IPS-15b (cell line): ENCODE data around the gene SCAF11.
"Not testable (repeated sequence)": the region's sequence is repeated elsewhere in the genome, so short reads cannot be mapped to it uniquely, and the experiment has no call there.

Experiments
- H3K27me3 ChIP-seq: one replicate; pipeline ENCODE4 v1.6.1; 2013; ENCODE audit warnings: low read length; ENCODE audit not compliant: control insufficient read depth, insufficient read depth
- H3K36me3 ChIP-seq: one replicate; pipeline ENCODE4 v1.6.1; 2013; ENCODE audit warnings: low read length; ENCODE audit not compliant: control insufficient read depth, insufficient read depth
- H3K4me1 ChIP-seq: one replicate; pipeline ENCODE4 v1.6.1; 2013; ENCODE audit warnings: mild to moderate bottlenecking, low read length; ENCODE audit not compliant: control insufficient read depth, insufficient read depth
- H3K4me3 ChIP-seq: one replicate; pipeline ENCODE4 v1.5.1; 2013; ENCODE audit warnings: low read depth, low read length
- H3K9ac ChIP-seq: one replicate; pipeline ENCODE4 v1.6.1; 2013; ENCODE audit warnings: low read depth, mild to moderate bottlenecking, low read length
- H3K9me3 ChIP-seq: one replicate; pipeline ENCODE4 v1.6.1; 2013; ENCODE audit warnings: mild to moderate bottlenecking, low read length; ENCODE audit not compliant: control insufficient read depth, insufficient read depth

SCAF11 gene

DNA sequence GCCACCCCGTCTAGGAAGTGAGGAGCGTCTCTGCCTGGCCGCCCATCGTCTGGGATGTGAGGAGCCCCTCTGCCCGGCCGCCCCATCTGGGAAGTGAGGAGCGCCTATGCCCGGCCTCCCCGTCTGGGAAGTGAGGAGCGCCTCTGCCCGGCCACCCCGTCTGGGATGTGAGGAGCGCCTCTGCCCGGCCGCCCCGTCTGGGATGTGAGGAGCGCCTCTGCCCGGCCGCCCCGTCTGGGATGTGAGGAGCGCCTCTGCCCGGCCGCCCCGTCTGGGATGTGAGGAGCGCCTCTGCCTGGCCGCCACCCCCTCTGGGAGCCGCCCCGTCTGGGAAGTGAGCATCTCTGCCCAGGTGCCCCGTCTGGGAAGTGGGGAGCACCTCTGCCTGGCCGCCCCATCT lies 9.7 kb upstream of the SCAF11 start:
- not testable (repeated sequence) for H3K4me1 ChIP-seq, H3K4me3 ChIP-seq, H3K27me3 ChIP-seq, H3K9me3 ChIP-seq, H3K9ac ChIP-seq, H3K36me3 ChIP-seq

DNA sequence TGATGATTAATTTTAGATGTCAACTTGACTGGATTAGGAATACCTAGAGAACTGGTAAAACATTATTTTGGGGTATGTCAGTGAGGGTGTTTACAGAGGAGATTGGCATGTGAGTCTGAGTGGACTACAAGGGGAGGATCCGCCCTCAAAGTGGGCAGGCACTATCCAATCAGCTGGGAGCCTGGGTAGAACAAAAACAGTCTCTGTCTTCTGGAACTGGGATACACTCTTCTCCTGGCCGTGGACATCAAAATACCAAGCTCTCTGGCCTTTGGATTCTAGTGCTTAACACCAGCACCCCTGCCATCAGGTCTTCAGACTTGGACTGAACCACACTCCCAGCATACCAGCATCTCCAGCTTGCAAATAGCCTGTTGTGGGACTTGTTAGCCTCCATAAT lies 4.4 kb upstream of the SCAF11 start:
- Histone ChIP-seq H3K27me3 (no peaks in the 10 kb centered on the region), H3K9me3 (peaks cover 2% of the 10 kb centered on the region), H3K36me3 (no peaks in the 10 kb centered on the region)

DNA sequence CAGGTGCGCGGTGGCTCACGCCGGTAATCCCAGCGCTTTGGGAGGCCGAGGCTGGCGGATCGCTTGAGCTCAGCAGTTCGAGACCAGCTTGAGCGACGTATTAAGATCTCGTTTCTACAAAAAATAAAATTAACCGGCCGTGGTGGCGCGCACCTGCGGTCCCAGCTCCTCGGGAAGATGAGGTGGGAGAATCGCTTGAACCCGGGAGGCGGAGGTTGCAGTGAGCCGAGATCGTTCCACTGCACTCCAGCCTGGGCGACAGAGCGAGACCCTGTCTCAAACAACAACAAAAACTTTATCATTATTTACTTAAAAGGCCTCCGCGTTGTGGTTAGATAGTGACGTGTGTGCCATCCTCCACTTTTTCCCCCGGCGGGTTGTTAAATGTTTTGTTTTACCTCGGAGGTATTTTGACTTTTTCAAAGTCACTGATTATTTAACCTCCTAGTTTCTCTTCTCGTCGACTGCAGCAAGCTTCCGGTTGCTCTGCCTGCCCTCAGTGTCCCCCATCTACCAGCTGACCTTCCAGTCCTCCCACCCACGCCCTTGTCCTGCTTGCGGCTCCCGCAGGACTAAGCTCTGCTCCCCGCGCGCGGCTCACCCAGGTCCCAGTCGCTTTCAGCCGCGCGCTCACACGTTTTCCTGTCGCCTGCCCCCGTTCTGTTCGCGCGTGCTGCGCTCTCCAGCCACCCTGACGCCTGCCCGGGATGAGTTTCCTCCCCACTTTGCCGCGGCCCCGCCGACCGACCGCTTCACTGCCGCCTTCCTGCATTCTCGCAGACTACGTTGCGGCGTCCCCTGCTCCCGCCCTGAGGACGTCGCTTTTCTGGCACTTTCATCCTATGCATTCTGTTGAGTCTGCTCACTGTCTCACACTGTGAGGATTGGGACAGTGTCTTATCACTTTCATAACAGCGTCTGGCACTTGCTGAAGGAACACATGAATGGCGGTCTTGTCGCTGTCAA lies 1.2 kb upstream of the SCAF11 start:
- Histone ChIP-seq H3K9me3 (no peaks in the 10 kb centered on the region), H3K4me3 (peak overlapping the region; percentile 73), H3K4me1 (peaks cover 11% of the 10 kb centered on the region), H3K36me3 (no peaks in the 10 kb centered on the region), H3K27me3 (no peaks in the 10 kb centered on the region), H3K9ac (peak overlapping the region; percentile 28)

More for the DNA sequence above, 4.4 kb upstream of the SCAF11 start:
- H3K4me3 ChIP-seq = no peak overlapping the region
- H3K9ac ChIP-seq = no peak overlapping the region
- H3K4me1 ChIP-seq = no peaks in the 10 kb centered on the region

DNA sequence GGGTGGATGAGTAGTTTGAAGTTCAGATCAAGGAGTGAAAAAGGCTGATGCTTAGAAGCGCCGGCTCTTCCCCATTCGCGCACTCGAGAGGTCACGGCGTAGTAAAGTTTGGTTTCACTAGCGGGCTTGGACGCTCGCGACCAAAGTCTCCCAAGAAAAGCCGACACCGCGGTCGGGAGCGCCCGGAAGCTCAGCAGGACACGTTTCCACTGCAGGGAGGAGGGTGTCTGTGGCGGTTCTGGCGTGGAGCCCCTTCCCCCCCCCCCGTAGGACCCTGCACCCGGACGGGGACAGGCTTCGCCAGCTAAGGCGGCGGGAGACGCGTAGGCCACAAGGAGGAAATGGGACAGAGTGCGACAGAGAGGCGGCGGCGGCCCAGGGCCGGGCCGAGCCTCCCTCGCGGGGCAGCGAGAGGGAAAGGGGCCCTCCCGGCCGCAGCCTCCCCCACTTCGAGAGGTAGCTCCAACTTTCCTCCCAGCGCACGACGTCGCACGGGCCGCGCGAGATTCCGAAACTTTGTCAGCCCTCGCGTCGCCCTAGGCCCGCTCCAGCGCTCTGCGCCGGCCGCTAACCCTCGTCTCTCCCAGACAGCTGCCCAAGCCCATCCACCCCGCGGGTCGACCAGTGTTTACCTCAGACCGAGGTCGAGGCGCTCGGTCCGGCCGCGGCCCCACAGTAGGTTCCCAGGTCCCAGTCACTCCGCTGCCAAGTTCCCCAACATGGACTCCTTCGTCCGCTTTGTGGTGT lies 480 bp downstream of the SCAF11 start:
- Histone ChIP-seq H3K36me3 (no peaks in the 10 kb centered on the region), H3K27me3 (no peaks in the 10 kb centered on the region), H3K4me1 (peaks cover 11% of the 10 kb centered on the region), H3K4me3 (peak overlapping the region; percentile 91), H3K9me3 (no peaks in the 10 kb centered on the region), H3K9ac (peak overlapping the region; percentile 90)

DNA sequence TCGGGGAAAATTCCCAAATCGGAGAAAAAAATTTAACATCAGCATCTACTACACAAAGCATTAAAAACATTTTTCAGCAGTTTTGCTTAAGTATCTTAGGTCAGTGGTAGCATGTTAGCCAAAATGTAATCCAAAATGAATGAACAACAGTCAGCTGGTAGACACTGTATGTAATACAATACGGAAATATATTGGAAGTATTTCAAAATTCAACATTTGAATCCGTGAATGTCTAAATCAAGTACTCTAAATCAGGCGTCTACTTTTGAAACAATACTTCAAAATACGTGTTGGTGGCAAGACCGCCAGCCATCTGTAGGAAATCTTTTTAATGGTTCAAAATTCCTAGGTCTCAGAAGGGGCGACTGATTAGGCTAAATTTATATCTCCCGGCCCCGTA lies 1.1 kb downstream of the SCAF11 start:
- Histone ChIP-seq H3K4me3 (peak overlapping the region; percentile 91), H3K4me1 (peaks cover 11% of the 10 kb centered on the region), H3K9me3 (no peaks in the 10 kb centered on the region), H3K36me3 (no peaks in the 10 kb centered on the region), H3K27me3 (no peaks in the 10 kb centered on the region), H3K9ac (peak overlapping the region; percentile 90)

DNA sequence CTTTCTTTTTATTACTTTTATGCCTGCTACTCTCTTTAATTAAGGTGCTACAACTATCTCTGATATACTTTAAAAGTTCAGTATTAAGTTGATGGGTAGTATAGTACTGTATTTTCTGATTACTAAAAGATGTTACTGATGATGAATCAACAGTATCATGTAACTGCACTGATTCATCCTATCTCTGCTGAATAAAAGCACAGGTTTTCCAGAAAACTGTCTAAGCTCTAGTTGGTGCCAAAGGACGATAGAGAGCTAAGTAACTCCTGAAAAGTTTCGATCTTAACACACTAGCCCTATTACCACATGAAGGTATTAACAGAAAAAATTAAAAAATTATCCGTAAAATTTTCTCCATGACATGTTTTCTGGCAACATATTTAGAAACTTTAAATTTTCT lies 2.1 kb downstream of the SCAF11 start:
- H3K9me3 ChIP-seq = no peaks in the 10 kb centered on the region
- no peak overlapping the region for H3K9ac ChIP-seq
- no peaks in the 10 kb centered on the region for H3K36me3 ChIP-seq
- H3K27me3 ChIP-seq = no peaks in the 10 kb centered on the region
- H3K4me1 ChIP-seq = peaks cover 11% of the 10 kb centered on the region
- H3K4me3 ChIP-seq = peak overlapping the region; percentile 2

DNA sequence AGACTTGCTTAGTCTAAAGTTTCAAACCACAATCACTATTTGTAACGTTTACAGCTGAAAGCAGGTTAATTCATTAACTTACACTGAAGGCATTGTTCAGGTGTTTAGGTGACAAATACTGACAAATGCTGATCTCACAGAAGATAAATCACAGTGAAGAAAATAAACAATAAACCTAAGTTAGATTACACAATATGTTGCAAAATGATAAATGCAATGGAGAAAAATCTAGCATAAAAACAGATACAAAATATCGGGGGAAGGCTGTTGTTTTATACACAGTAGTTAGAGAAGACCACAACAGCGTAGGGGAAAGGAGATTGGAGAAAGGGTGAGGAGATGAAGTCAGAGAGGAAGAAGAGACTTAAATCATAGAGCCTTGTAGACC lies 3.0 kb downstream of the SCAF11 start:
- Histone ChIP-seq H3K4me3 (no peak overlapping the region), H3K27me3 (no peaks in the 10 kb centered on the region), H3K9me3 (no peaks in the 10 kb centered on the region), H3K9ac (no peak overlapping the region), H3K36me3 (no peaks in the 10 kb centered on the region), H3K4me1 (peaks cover 11% of the 10 kb centered on the region)

DNA sequence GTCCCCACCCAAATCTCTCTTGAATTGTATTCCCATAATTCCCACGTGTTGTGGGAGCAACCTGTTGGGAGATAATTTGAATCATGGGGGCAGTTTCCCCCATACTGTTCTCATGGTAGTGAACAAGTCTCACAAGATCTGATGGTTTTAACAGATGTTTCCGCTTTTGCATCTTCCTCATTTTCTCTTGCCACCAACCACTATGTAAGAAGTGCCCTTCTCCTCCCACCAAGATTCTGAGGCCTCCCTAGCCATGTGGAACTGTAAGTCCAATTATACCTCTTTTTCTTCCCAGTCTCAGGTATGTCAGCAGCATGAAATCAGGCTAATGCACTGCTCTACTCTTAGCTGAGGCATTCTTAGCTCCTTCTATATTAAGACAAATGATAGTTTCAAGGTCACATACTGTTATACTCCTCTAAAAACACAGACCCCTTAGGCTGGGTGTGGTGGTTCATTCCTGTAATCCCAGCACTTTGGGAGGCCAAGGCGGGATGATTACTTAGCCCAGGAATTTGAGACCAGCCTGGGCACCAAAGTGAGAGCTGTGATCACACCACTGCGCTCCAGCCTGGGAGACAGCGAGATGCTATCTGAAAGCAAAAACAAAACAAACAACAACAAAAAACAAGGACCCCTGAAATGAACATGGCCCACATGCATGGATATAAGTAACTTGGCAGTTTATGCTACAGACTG lies 3.6 kb downstream of the SCAF11 start:
- H3K4me1 ChIP-seq = peaks cover 11% of the 10 kb centered on the region
- no peaks in the 10 kb centered on the region for H3K9me3 ChIP-seq
- H3K9ac ChIP-seq = no peak overlapping the region
- no peak overlapping the region for H3K4me3 ChIP-seq
- no peaks in the 10 kb centered on the region for H3K27me3 ChIP-seq
- H3K36me3 ChIP-seq = no peaks in the 10 kb centered on the region

DNA sequence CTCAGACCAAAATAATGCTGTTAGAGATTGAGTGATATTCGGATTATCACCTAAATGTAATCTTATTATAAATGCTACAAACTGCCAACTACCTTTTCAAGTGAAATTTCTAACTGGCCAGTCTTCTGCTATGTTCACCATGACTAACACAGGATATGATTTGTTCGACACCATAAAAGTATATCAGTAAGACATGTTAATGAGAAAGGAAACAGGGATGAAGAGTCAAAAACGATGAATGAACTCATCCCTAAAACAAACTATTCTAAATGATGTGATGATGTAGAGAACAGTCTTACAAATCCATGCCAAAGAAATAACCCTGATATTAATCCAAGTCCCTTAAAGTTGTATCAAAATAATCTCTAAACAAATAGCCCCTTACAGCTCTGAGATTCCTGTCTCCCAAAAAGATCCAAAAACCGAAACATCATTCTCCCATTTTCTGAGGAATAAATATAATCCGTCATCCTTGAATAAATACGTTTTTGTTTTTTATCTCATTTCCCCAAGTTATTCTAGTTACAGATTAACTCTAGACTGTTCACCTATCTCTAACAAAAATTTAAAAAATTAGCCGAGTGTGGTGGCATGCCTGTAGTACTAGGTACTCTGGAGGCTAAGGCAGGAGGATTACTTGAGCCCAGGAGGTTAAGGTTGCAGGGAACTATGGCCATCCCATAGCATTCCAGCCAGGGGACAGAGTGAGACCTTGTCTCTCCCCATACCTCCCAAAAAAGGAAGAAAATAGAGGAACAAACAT lies 9.1 kb downstream of the SCAF11 start:
- Histone ChIP-seq H3K36me3 (no peaks in the 10 kb centered on the region), H3K9me3 (no peaks in the 10 kb centered on the region), H3K4me3 (no peak overlapping the region), H3K27me3 (no peaks in the 10 kb centered on the region), H3K9ac (no peak overlapping the region), H3K4me1 (peaks cover 3% of the 10 kb centered on the region)

DNA sequence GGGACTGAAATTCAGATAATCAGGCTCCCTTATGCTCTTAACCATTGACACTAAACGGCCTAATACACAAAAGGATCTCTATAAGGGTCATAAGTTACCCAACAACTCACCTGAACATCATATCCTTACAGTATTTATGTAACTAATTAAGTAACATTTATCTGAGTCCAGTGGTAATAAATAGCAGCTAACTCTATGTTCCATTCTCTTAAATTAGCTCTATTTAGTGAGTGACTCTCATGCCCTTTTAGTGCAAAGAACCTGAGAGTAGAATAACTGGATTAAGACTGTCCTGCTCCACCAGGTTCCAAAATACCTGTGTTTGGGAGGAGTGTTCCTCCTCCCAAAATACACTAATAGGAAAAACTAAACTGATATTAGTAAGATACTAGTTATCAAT lies 9.8 kb downstream of the SCAF11 start:
- Histone ChIP-seq H3K27me3 (no peaks in the 10 kb centered on the region), H3K9ac (no peak overlapping the region), H3K9me3 (no peaks in the 10 kb centered on the region), H3K4me3 (no peak overlapping the region), H3K36me3 (no peaks in the 10 kb centered on the region), H3K4me1 (peaks cover 3% of the 10 kb centered on the region)

DNA sequence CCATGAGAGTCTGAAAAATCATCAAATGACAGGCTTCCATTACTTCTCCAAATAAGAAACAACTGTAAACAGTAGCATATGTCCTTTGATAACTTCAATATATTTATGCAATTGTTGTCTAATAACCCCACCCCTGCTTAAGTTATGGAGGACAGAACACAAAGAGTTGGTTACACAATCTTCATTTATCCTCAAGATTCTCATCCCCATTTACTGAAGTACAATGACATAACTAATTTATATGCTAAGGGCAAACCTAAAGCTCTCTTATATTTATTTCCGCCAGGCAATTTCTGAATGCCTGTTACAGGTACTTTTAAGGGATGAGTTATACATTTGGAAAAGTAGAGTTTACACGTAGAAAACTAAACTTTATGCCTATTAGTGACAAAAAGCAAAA lies 12.3 kb downstream of the SCAF11 start:
- Histone ChIP-seq H3K27me3 (no peaks in the 10 kb centered on the region), H3K9ac (no peak overlapping the region), H3K36me3 (no peaks in the 10 kb centered on the region), H3K4me3 (no peak overlapping the region), H3K4me1 (peaks cover 7% of the 10 kb centered on the region), H3K9me3 (no peaks in the 10 kb centered on the region)
